HG03095 (cell line): Measurements from ENCODE around the gene TNS4.

Source experiments
- ATAC-seq: cut with Tn5 transposase; IDR thresholded peaks from one replicate; pipeline ENCODE4 v1.9.1; 2021; ENCODE audit warnings: moderate library complexity; ENCODE audit not compliant: unreplicated experiment

The TNS4 gene

GRCh38 chr17:40442392-40443195, 58.8 kb downstream of the TNS4 start:
- ATAC-seq = no peak

- no peak for ATAC-seq
Observed at GRCh38 chr17:40440166-40440565, 61.3 kb downstream of the TNS4 start.

GRCh38 chr17:40437095-40437732, 64.2 kb downstream of the TNS4 start:
- no peak for ATAC-seq

- no peak for ATAC-seq
Observed at GRCh38 chr17:40436636-40437035, 64.8 kb downstream of the TNS4 start.

GRCh38 chr17:40433551-40434415, 67.6 kb downstream of the TNS4 start:
- ATAC-seq = no peak

GRCh38 chr17:40432864-40433528, 68.4 kb downstream of the TNS4 start:
- ATAC-seq = no peak

- no peak for ATAC-seq
Observed at GRCh38 chr17:40431231-40431602, 70.2 kb downstream of the TNS4 start.

- ATAC-seq = no peak
Observed at GRCh38 chr17:40430272-40431230, 70.9 kb downstream of the TNS4 start.

- ATAC-seq = no peak
Observed at GRCh38 chr17:40427002-40427491, 74.4 kb downstream of the TNS4 start.
